ENCODE measurements around the gene COA1.

DNA sequence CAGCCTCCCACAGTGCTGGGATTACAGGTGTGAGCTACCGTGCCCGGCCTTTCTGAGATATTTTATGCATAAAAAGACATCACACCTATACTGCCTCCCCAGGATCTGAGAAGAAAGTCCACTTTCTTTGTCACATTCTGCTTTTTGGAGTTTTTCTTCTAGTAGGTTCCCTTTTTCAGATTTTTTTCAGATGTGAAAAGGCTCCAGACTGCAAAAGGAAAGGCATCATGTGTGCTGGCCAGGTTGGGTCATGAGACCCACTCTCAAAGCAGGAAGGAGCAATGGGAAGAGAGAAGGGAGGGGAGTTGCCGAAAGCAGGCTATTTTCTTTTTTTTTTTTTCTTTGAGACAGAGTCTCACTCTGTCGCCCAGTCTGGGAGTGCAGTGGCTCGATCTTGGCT is 40.0 kb upstream of the COA1 start:
- TF ChIP-seq CTCF (IDR thresholded peaks at IDR 0.05; ENCODE audit: low read length) (no peak), EZH2 (optimal IDR thresholded peaks at IDR 0.05; ENCODE audit: low read depth, low read length) (no peak)
